Gastroesophageal sphincter (tissue), 3 donors: ENCODE data around the gene HCST.

Experiments
- EP300 ChIP-seq: sonication (generic); formaldehyde crosslinking; IDR thresholded peaks from one replicate; pipeline ENCODE4 v1.6.1; 2017; ENCODE audit warnings: antibody characterized with exemption, mild to moderate bottlenecking
- POLR2A ChIP-seq, 2 donors: fragments of 450-650 bp; IDR thresholded peaks; one replicate each; pipeline ENCODE4 v1.6.1; 2017; ENCODE audit warnings: antibody characterized with exemption in 2 of 2, mild to moderate bottlenecking in 2 of 2, moderate library complexity in 1 of 2
- POLR2AphosphoS5 ChIP-seq: sonication (generic); formaldehyde crosslinking; IDR thresholded peaks from one replicate; pipeline ENCODE4 v1.6.1; 2017; ENCODE audit warnings: antibody characterized with exemption
- TF ChIP-seq, protein P1 (sequence below), 4 experiments: fragments of 200-600 bp in 2 of 4; fragments of 450-650 bp in 2 of 4; sonication (generic) in 1 of 4; IDR thresholded peaks; one replicate each; pipeline ENCODE4 v1.5.1; 2017 to 2019; ENCODE audit warnings: antibody characterized with exemption in 4 of 4, mild to moderate bottlenecking in 2 of 4, moderate library complexity in 2 of 4

DNA sequence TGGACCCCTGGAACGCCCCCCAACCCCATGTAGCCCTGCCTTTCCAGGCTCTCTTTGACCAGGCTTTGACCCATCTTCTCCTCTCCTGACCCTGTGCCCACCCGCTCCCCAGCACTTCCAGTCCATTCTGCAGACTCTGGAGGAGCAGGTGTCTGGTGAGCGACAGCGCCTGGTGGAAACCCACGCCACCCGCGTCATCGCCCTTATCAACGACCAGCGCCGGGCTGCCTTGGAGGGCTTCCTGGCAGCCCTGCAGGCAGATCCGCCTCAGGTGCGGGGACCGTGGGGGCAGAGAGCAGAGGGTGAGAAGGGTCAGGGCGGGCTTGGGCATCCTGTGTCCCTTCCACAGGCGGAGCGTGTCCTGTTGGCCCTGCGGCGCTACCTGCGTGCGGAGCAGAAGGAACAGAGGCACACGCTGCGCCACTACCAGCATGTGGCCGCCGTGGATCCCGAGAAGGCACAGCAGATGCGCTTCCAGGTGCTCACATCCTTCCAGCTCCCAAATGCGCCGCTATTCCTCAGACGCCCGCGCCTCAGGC, 27.9 kb upstream of the HCST start:
- TF ChIP-seq, protein P1, sequence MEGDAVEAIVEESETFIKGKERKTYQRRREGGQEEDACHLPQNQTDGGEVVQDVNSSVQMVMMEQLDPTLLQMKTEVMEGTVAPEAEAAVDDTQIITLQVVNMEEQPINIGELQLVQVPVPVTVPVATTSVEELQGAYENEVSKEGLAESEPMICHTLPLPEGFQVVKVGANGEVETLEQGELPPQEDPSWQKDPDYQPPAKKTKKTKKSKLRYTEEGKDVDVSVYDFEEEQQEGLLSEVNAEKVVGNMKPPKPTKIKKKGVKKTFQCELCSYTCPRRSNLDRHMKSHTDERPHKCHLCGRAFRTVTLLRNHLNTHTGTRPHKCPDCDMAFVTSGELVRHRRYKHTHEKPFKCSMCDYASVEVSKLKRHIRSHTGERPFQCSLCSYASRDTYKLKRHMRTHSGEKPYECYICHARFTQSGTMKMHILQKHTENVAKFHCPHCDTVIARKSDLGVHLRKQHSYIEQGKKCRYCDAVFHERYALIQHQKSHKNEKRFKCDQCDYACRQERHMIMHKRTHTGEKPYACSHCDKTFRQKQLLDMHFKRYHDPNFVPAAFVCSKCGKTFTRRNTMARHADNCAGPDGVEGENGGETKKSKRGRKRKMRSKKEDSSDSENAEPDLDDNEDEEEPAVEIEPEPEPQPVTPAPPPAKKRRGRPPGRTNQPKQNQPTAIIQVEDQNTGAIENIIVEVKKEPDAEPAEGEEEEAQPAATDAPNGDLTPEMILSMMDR (IDR thresholded peaks at IDR 0.05) = no peak
- TF ChIP-seq POLR2A (IDR thresholded peaks at IDR 0.05) = no peak
- no peak for TF ChIP-seq EP300
- no peak for TF ChIP-seq POLR2AphosphoS5
